Measurements from ENCODE around the gene WAPL. TPM values are rescaled to one million over a fixed set of nuclear protein-coding genes. Genes with fewer than 3 reads are reported as not detected.

The WAPL gene
- total RNA-seq, 2 experiments from 2014 or later, result 34.3 TPM

DNA sequence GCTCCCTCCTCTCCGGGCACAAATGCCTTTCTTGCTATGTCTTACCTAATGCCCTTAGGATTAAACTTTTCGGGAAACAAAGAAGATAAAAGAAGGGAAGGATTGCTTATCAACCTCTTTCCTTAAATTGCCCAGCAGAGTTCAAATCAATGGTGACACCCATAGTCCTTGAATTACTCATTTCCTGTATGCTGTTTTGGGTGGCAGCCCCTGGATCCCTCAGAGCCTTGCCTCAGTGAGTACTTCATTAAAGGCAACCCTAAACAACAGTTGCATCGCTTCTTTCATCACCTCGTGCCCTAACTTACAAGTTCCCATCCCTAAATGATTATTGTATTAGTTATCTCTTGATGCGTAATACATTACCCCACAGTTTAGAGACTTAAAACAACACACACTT is 31.6 kb upstream of the WAPL start:
- Mint-ChIP-seq H3K27me3 (no peaks in the 10 kb centered on the region), H3K9me3 (no peaks in the 10 kb centered on the region), H3K36me3 (ENCODE audit: low read depth) (no peaks in the 10 kb centered on the region), H3K4me1 (ENCODE audit: low read depth) (no peaks in the 10 kb centered on the region), H3K27ac (no peak overlapping the region), H3K4me3 (no peak overlapping the region)
- CTCF ChIA-PET, result no interaction called here
- POLR2A ChIA-PET, result interaction anchor here (0.5 kb wide), 1 partner anchor 29 kb away, joined by 3 read pairs; no protein-coding TSS in a partner anchor
- Histone ChIP-seq H3K4me3 (ENCODE audit: low read length) (no peak overlapping the region), H3K4me1 (ENCODE audit: insufficient read depth, low read length) (no peaks in the 10 kb centered on the region), H3K27ac (ENCODE audit: low read depth in 1 of 2, low read length in 2 of 2) (no peak overlapping the region), H3K9me3 (ENCODE audit: control insufficient read depth in 1 of 2, insufficient read depth in 1 of 2, low read length in 2 of 2) (no peaks in the 10 kb centered on the region), H3K36me3 (ENCODE audit: insufficient read depth, low read length) (no peaks in the 10 kb centered on the region), H3K27me3 (ENCODE audit: control insufficient read depth in 1 of 2, insufficient read depth in 2 of 2, low read length in 2 of 2) (no peaks in the 10 kb centered on the region)
- intact Hi-C loops (cut with DNase I, micrococcal nuclease), result no loop called here
- DNase-seq (no peak), ATAC-seq (ENCODE audit: poor library complexity) (no peak)
- TF ChIP-seq, protein P1, sequence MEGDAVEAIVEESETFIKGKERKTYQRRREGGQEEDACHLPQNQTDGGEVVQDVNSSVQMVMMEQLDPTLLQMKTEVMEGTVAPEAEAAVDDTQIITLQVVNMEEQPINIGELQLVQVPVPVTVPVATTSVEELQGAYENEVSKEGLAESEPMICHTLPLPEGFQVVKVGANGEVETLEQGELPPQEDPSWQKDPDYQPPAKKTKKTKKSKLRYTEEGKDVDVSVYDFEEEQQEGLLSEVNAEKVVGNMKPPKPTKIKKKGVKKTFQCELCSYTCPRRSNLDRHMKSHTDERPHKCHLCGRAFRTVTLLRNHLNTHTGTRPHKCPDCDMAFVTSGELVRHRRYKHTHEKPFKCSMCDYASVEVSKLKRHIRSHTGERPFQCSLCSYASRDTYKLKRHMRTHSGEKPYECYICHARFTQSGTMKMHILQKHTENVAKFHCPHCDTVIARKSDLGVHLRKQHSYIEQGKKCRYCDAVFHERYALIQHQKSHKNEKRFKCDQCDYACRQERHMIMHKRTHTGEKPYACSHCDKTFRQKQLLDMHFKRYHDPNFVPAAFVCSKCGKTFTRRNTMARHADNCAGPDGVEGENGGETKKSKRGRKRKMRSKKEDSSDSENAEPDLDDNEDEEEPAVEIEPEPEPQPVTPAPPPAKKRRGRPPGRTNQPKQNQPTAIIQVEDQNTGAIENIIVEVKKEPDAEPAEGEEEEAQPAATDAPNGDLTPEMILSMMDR (IDR thresholded peaks at IDR 0.05), result no peak

DNA sequence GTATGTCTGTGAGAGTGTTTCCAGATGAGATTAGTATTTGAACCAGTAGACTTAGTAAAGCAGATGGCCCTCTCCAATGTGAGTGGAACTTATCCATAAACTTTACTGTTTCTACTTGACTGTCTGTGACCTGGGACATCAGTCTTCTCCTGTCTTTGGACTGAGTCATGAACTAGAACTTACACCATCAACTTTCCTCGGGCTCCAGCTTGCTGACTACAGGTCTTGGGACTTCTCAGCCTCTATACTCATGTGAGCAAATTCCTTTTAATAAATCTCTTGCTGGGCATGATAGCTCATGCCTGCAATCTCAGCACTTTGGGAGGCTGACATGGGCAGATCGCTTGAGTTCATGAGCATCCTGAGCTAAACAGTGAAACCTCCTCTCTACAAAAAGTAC is 25.7 kb upstream of the WAPL start:
- no peaks in the 10 kb centered on the region for H3K27me3 ChIP-seq (ENCODE audit: control insufficient read depth in 1 of 2, insufficient read depth in 2 of 2, low read length in 2 of 2)
- TF ChIP-seq, protein P1 (IDR thresholded peaks at IDR 0.05), result no peak
- H3K27me3 Mint-ChIP-seq, result no peaks in the 10 kb centered on the region
- peaks cover 3% of the 10 kb centered on the region for H3K9me3 Mint-ChIP-seq
- intact Hi-C loops (cut with DNase I, micrococcal nuclease), result no loop called here
- no peaks in the 10 kb centered on the region for H3K9me3 ChIP-seq (ENCODE audit: control insufficient read depth in 1 of 2, insufficient read depth in 1 of 2, low read length in 2 of 2)
- H3K36me3 Mint-ChIP-seq (ENCODE audit: low read depth), result no peaks in the 10 kb centered on the region
- H3K4me3 Mint-ChIP-seq, result no peak overlapping the region
- no peaks in the 10 kb centered on the region for H3K36me3 ChIP-seq (ENCODE audit: insufficient read depth, low read length)
- no peak for ATAC-seq (ENCODE audit: poor library complexity)
- no peaks in the 10 kb centered on the region for H3K4me1 ChIP-seq (ENCODE audit: insufficient read depth, low read length)
- no peak overlapping the region for H3K27ac Mint-ChIP-seq
- no peak overlapping the region for H3K27ac ChIP-seq (ENCODE audit: low read depth in 1 of 2, low read length in 2 of 2)
- POLR2A ChIA-PET, result no interaction called here
- no peaks in the 10 kb centered on the region for H3K4me1 Mint-ChIP-seq (ENCODE audit: low read depth)
- CTCF ChIA-PET, result no interaction called here
- no peak overlapping the region for H3K4me3 ChIP-seq (ENCODE audit: low read length)
- DNase-seq, result no peak

DNA sequence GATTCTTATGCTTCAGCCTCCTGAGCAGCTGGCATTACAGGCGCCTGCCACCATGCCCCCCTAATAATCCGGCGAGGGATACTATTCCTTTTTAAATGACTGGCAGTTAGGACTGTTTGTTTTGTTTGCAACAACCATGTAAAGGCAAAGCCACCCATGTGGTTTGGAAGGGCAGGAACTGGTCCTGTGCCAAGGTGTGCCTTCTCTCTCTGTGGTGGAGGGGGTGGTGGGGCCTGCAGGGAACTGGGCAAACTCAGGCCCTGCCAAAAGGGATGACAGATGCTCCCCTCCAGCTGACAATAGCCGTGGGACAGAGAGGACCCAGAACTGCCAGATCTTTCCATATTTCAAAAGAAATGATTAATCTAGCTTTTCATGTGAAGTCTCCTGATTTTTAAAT is 23.5 kb upstream of the WAPL start:
- intact Hi-C loops (cut with DNase I, micrococcal nuclease), result no loop called here
- Mint-ChIP-seq H3K27me3 (no peaks in the 10 kb centered on the region), H3K36me3 (ENCODE audit: low read depth) (no peaks in the 10 kb centered on the region), H3K9me3 (peaks cover 3% of the 10 kb centered on the region), H3K4me1 (ENCODE audit: low read depth) (peaks cover 2% of the 10 kb centered on the region), H3K27ac (no peak overlapping the region), H3K4me3 (no peak overlapping the region)
- Histone ChIP-seq H3K4me1 (ENCODE audit: insufficient read depth, low read length) (peaks cover 3% of the 10 kb centered on the region), H3K27me3 (ENCODE audit: control insufficient read depth in 1 of 2, insufficient read depth in 2 of 2, low read length in 2 of 2) (no peaks in the 10 kb centered on the region), H3K4me3 (ENCODE audit: low read length) (no peak overlapping the region), H3K36me3 (ENCODE audit: insufficient read depth, low read length) (no peaks in the 10 kb centered on the region), H3K9me3 (ENCODE audit: control insufficient read depth in 1 of 2, insufficient read depth in 1 of 2, low read length in 2 of 2) (no peaks in the 10 kb centered on the region), H3K27ac (ENCODE audit: low read depth in 1 of 2, low read length in 2 of 2) (no peak overlapping the region)
- ChIA-PET POLR2A (no interaction called here), CTCF (interaction anchor here (1.0 kb wide), 1 partner anchor 41 kb away, joined by 4 read pairs; no protein-coding TSS in a partner anchor)
- DNase-seq, result no peak
- no peak for ATAC-seq (ENCODE audit: poor library complexity)
- TF ChIP-seq, protein P1 (IDR thresholded peaks at IDR 0.05), result no peak

Data from CD4-positive, alpha-beta T cell (primary cell).